Tibial artery (tissue), 4 donors: Measurements from ENCODE around the gene MKRN2.

Experiments used
- DNase-seq, 2 donors: peaks; one replicate each; pipeline ENCODE4 v3.0.0-alpha.2; 2019
- H3K27ac ChIP-seq, 2 donors: fragments of 200-600 bp; sonication (generic) in 1 of 2; 1 replicate in 1 of 2; 2 replicates in 1 of 2; pipeline ENCODE4 v1.5.1; 2018 to 2019; ENCODE audit warnings: mild to moderate bottlenecking in 1 of 2
- H3K27me3 ChIP-seq, 2 donors: fragments of 200-600 bp; sonication (generic) in 1 of 2; one replicate each; pipeline versions ENCODE4 v1.5.1 to v1.6.0; 2016 to 2019
- H3K36me3 ChIP-seq, 3 donors: fragments of 200-600 bp; sonication (generic) in 2 of 3; one replicate each; pipeline ENCODE4 v1.5.1; 2016 to 2019; ENCODE audit warnings: mild to moderate bottlenecking in 2 of 3
- H3K4me1 ChIP-seq, 4 donors: fragments of 200-600 bp; sonication (generic) in 2 of 4; 1 replicate in 3 of 4; 2 replicates in 1 of 4; pipeline ENCODE4 v1.5.1; 2016 to 2019
- H3K4me3 ChIP-seq, 2 donors: fragments of 200-600 bp; sonication (generic) in 1 of 2; 1 replicate in 1 of 2; 2 replicates in 1 of 2; pipeline ENCODE4 v1.5.1; 2018 to 2019; ENCODE audit warnings: mild to moderate bottlenecking in 2 of 2
- H3K9me3 ChIP-seq, 3 donors: fragments of 200-600 bp; sonication (generic) in 1 of 3; one replicate each; pipeline ENCODE4 v1.5.1; 2016 to 2019
- CTCF ChIP-seq, 2 experiments: fragments of 200-600 bp in 1 of 2; fragments of 450-650 bp in 1 of 2; IDR thresholded peaks; one replicate each; pipeline ENCODE4 v1.5.1; 2017 to 2019; ENCODE audit warnings: antibody characterized with exemption in 2 of 2, mild to moderate bottlenecking in 1 of 2, moderate library complexity in 1 of 2
- intact Hi-C: fragments of 100-400 bp; cut with DNase I; formaldehyde crosslinking; loops from one replicate; pipeline ENCODE4 v1.15.0; 2023; ENCODE audit warnings: low total_unique reads

Gene MKRN2

DNA sequence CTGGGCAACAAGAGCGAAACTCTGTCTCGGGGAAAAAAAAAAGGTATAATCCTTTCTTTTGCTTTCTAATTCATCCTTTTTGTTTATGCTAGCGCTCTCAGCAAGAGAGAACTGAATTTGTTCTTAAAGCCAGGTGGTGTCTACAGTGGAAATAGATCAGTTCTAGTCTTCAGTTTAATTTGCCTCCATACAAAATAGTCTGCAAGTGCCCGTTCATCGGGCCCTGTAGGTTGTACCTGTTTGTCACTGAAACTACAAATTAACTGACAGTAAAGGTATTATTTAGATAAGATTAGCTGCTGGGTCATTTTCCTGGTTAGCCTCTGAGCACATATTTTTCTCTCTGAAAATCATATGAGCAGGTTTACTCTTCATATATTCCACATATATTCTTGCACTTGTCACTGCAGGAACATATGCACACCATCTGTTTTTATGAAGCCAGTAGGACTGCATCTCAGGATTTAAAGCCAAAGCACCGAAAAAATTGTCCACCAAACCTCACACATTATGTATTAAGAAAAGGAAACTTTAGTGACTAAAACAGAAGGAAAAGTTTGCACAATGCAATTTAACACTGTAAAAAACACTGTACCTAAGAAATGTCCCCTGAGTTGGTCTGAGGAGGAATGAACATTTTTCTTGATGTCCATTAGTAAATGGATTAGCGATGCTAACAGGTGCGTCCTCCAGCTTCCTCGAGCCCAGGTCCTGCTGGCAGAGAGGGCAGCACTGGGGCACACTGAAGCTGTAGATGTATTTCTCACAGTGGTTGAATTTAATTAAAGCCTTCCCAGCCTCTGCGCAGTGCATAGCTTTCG, 12.0 kb upstream of the MKRN2 start:
- no peak for DNase-seq
- no peaks in the 10 kb centered on the region for H3K9me3 ChIP-seq
- peaks cover 0 to 8% (median 0%) of the 10 kb centered on the region in 3 donors for H3K36me3 ChIP-seq
- H3K27me3 ChIP-seq = peaks cover 0 to 26% of the 10 kb centered on the region in 2 donors
- H3K4me3 ChIP-seq = no peak overlapping the region
- H3K27ac ChIP-seq = no peak overlapping the region
- TF ChIP-seq CTCF (IDR thresholded peaks at IDR 0.05) = no peak
- H3K4me1 ChIP-seq = no peaks in the 10 kb centered on the region
- intact Hi-C loops = no loop called here

- no peaks in the 10 kb centered on the region for H3K9me3 ChIP-seq
- no peak within 1 kb of the TSS for H3K27ac ChIP-seq
- TF ChIP-seq CTCF (IDR thresholded peaks at IDR 0.05) = no peak
- H3K27me3 ChIP-seq = peaks cover 0 to 28% of the 10 kb centered on the region in 2 donors
- H3K4me1 ChIP-seq = no peaks in the 10 kb centered on the region
- no peak within 1 kb of the TSS for H3K4me3 ChIP-seq
- peaks cover 0 to 2% (median 0%) of the 10 kb centered on the region in 3 donors for H3K36me3 ChIP-seq
- intact Hi-C loops = no loop called here
- no peak for DNase-seq
Measured at GRCh38 chr3:12545473-12545791, 11.5 kb upstream of the MKRN2 start, which contains the start of gene MKRN2OS. TSS of gene MKRN2OS (minus strand) at chr3:12545499. CDS start at chr3:12545464, 35 bp downstream.

DNA sequence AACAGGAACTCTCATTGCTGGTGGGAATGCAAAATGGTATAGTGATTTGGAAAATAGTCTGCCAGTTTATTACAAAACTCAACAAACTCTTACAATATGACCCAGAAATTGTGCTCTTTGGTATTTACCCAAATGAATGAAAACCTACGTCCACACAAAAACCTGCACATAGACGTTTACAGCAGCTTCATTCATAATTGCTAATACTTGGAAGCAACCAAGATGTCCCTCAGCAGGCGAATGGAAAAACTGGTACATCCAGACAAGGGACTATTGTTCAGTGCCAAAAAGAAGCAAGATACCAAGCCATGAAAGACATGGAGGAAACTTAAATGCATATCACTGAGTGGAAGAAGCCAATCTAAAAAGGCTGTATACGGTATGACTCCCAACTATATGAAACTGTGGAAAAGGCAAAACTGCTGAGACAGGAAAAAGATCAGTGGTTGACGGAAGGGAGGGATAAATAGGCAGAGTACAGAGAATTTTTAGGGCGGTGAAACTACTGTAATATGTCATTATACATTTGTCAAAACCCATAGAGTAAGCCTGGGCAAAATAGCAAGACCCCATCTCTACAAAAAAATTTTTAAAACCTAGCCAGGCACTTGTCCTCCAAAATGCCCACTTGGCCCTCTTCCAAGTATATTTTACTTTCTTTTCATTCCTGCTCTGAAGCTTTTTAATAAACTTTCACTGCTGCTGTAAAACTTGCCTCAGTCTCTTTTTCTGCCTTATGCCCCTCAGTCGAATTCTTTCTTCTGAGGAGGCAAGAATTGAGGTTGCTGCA, 6.7 kb upstream of the MKRN2 start:
- Histone ChIP-seq H3K4me1 (peaks cover 0 to 10% (median 0%) of the 10 kb centered on the region in 4 donors), H3K27ac (no peak overlapping the region), H3K4me3 (no peak overlapping the region), H3K27me3 (peaks cover 0 to 56% of the 10 kb centered on the region in 2 donors), H3K9me3 (no peaks in the 10 kb centered on the region), H3K36me3 (no peaks in the 10 kb centered on the region)
- no peak for DNase-seq
- TF ChIP-seq CTCF (IDR thresholded peaks at IDR 0.05) = no peak
- intact Hi-C loops = no loop called here

DNA sequence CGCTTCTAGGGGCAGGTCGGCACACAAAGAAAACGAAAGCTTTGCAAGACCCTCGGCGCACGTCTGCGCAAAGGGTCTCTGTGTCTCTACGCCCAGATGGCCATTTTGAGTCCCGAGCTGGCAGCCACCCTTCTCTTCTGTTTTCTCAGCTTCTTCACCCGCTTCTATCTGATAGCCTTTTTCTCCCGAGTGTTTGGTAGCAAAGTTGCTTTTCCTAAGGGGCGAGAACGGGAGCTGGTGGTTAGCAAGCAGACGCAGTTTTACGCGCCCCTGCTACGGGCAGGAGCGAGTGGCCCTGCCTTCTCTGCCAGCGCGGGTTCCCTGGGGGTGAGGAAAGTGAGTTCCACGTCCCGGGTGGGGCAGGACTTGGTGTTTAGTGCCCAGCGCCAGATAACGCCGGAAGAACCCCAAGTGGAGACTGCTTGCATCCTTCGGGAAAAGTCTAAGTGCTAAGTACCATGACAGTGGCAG, 2.9 kb upstream of the MKRN2 start:
- no peak for TF ChIP-seq CTCF (IDR thresholded peaks at IDR 0.05)
- no peaks in the 10 kb centered on the region for H3K9me3 ChIP-seq
- H3K27me3 ChIP-seq = peaks cover 0 to 38% of the 10 kb centered on the region in 2 donors
- peak overlapping the region; percentile 37 to 45 for H3K4me3 ChIP-seq
- peak in 1 of 2 donors; percentile 25 for DNase-seq
- intact Hi-C loops = no loop called here
- H3K27ac ChIP-seq = no peak overlapping the region
- peaks cover 0 to 31% (median 15%) of the 10 kb centered on the region in 4 donors for H3K4me1 ChIP-seq
- H3K36me3 ChIP-seq = no peaks in the 10 kb centered on the region

- peak overlapping the region; percentile 96 for H3K27ac ChIP-seq
- peak overlapping the region; percentile 83 to 96 for H3K4me3 ChIP-seq
- no peak for DNase-seq
- peaks cover 0 to 54% (median 31%) of the 10 kb centered on the region in 4 donors for H3K4me1 ChIP-seq
- H3K9me3 ChIP-seq = no peaks in the 10 kb centered on the region
- no peaks in the 10 kb centered on the region for H3K36me3 ChIP-seq
- TF ChIP-seq CTCF (IDR thresholded peaks at IDR 0.05) = no peak
- H3K27me3 ChIP-seq = peaks cover 0 to 23% of the 10 kb centered on the region in 2 donors
- intact Hi-C loops = no loop called here
Measured at GRCh38 chr3:12556314-12556689, 585 bp upstream of the MKRN2 start.
